Stimulated activated CD8-positive, alpha-beta memory T cell treated with anti-CD3 and anti-CD28 coated beads, Interleukin-15, amount 100 ng/mL, for 1 hour (primary cell): ENCODE data around the gene HIVEP3.

ENCODE experiments used
- DNase-seq: peaks from one replicate; pipeline ENCODE4 v3.0.0-alpha.2; 2020; ENCODE audit warnings: low read depth

HIVEP3 gene

GRCh38 chr1:41626616-41627375 is 291.9 kb downstream of the HIVEP3 start:
- no peak for DNase-seq

GRCh38 chr1:41626146-41626545 is 292.6 kb downstream of the HIVEP3 start:
- DNase-seq, result no peak

DNA sequence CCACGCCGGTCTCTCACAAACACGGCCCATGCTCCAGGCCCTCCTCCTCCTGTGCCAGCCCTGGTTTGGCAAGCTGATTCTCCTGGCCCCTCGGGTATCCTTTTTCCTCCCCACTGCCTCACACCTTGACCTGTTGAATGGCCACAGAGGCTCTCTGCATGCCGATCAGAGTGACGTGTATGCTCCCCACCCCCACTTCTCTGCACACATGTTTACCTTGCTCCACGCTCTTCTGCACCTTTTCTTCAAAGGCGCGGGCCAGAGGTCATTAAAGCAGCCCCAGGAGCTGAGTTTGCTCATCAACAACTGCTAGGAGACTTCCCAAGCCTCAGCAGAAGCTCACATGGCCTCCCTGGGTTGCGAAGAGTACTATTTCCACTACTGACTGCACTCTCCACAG is 295.0 kb downstream of the HIVEP3 start:
- no peak for DNase-seq

- no peak for DNase-seq
These were observed 295.6 kb downstream of the HIVEP3 start for GRCh38 chr1:41622859-41623732.

DNA sequence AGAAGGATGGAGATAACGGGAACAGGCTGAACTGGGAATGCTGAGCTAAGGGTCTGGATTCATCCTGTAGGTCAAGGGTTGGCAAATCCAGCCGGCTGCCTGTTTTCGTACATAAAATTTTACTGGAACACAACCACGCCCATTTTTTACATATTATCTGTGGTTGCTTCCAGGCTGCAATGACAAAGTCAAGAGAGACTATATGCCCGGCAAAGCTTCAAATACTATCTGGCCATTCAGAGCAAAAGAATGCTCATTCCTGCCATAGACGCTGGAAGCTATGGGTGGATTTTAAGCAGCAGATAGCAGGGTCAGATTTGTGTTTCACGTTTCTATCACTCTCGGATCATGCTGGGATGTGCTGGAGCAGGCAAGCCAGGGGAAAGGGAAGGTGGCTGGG is 296.3 kb downstream of the HIVEP3 start:
- no peak for DNase-seq

GRCh38 chr1:41621791-41622190 is 296.9 kb downstream of the HIVEP3 start:
- DNase-seq, result no peak

DNA sequence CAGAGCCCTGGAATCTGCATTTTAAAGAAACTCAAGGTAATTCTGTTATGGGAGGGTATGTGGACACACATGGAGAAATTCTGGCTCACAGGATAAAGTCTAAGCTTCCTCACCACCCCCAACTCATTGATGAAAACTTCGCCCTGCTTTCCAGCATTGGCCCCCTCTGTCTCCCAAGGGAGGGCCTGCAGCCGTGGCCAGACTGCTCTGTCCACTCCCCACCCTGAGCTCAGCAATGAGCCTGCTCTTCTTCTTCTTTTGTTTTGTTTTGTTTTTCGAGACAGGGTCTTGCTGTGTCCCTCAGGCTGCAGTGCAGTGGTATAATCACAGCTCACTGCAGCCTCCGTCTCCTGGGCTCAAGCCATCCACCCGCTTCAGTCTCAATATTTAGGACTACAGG is 297.5 kb downstream of the HIVEP3 start:
- no peak for DNase-seq

- no peak for DNase-seq
These were observed 298.2 kb downstream of the HIVEP3 start for GRCh38 chr1:41620365-41621169.

- no peak for DNase-seq
These were observed 299.0 kb downstream of the HIVEP3 start for GRCh38 chr1:41619511-41620364.

DNA sequence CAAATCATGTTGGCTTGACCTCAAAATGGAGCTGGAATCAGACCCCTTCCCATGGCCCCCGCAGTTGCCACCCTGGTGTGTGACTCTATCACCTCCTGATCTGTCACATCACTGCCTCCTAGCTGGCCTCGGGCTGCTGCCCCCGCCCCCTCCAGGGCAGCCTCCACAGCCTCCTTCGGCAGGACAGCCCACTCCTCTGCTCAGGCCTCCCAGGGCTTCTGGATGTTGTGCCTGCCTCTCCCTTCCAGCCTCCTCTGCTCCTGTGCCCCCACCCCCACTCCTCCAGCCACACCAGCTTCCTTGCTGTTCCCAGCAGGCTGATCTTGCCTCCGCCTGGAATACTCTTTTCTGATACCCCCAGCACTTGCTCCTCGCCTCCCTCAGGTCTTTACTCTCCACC is 299.9 kb downstream of the HIVEP3 start:
- DNase-seq, result no peak

DNA sequence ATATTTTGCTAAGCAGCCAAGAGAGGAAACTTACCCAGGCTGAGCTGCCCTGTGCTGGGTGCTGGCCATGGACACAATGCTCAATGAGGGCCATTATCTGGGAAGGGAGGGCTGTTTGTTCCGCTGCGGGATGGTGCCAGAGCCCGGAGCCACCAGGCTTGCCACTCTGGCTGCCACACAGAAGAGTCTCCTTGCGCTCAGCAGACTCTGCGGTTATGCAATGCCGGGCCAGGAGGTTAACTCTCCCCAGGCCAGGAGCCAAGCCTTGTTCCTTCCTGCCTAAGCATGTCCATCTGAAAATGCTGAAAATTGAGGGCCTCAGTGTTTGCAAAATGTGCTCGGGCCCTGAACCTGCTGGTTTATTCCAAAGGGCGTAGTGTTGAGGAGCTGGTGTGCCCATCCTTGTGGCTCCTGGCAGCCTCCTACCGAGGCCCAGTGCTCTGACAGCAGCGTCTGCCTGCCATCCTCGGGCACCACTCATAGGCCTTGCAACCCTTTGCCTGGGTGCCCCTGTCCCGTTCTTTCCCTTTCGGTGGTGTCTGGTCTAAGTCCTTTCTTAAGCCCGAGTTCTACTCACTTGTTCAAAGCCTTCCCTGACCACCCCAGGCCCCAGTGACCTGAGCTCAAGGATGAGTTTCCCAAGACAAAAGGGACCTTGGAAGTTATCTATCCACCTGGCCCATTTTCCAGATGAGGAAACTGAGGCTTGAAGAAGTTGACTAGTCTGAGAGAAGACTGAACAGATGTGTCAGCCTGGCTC is 300.5 kb downstream of the HIVEP3 start:
- DNase-seq, result no peak

DNA sequence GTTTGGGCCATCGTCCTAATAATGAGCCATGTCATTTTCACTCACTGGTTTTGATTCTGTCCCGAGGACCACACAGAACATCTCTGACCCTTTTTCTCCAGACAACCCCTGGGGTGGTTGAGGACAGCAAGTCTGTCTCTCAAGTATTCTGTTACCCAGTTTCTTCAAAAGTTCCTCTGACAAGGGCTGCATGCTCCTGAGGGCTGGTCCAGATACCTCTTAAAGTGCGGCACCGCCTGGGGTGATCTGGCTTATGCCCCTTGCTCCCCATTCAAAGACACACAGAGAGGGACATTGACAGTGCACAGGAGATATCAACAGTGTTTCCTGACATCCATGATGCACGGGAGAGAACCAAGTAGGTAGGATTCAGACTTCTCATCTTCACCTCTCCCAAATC is 301.4 kb downstream of the HIVEP3 start:
- no peak for DNase-seq

- DNase-seq, result no peak
These were observed 302.2 kb downstream of the HIVEP3 start for GRCh38 chr1:41616563-41616962.

- DNase-seq, result no peak
These were observed 302.7 kb downstream of the HIVEP3 start for GRCh38 chr1:41615981-41616380.

- no peak for DNase-seq
These were observed 303.4 kb downstream of the HIVEP3 start for GRCh38 chr1:41615316-41615715.

DNA sequence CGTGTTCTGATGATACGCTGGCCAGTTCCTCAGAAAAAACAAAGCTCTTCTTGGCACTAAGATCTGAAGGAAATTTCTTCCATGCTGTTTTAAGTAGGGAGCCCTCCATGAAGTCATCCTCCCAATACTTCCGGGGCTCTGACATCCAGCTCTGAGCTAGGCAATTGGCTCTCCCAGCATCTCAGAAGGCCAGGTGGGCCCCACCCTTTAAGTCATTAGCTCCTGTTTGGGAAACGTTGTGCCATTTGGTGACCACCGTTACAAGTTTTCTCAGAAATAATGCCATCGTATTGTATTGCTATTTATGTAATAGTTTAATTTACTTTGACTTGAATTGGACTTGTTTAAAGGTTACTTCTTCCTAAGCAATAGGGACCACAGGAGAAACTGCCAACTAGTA is 303.9 kb downstream of the HIVEP3 start:
- DNase-seq, result no peak

DNA sequence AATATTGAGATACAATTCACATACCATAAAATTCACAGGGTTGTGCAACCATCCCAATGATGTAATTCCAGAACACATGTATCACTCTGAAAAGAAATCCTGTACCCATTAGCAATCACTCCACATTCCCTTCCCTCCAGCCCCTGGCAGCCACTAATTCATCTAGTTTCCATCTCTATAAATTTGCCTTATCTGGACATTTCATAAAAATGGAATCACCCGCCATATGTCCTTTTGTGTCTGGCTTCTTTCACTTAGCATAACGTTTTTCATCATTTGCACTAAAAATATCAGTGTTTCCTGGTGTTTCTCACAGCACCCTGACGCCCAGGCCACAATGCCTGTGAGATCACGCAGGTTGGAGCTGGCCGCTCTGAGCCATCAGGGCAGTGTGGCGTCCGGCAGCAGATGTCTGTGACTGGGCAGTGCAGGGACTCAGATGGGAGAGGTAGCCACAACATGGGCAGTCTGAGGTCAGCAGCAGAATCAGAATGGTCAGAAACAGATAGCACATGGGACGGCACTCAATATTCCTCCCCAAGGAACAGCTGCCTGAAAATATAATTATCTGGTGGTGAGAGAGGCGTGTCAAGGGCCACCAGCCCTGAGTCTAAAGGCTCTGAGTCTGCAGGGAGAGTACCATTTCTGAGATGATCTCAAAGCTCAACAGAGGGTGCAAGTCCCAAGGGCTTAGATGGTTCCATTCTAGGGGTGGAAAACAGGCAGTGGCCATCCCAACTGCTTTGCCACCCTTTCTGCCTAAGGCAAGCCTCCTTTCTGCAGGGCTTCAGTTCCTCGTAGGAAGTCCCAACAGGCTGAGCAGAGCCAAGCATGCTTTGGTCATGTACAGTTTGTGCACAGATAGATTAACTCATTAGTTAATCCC is 304.8 kb downstream of the HIVEP3 start:
- no peak for DNase-seq

DNA sequence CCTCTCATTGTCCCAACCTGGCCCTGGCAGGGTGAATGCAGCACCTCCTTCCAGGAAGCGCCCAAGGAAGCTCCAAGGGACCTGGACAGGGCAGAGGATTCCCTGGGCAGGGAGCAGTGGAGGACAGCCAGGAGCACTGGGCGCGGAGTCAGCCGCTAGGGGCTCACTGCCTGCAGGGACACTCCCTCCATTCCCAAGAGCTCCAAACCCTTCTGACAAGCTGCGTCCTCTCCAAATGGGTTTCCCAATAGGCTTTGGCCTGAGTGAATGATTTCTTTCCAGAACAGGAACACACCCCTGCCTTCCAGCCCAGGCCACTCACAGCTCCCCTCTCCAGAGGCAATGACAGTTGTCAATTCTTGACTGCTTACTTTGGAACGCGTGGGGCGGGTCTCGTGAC is 305.8 kb downstream of the HIVEP3 start:
- no peak for DNase-seq

DNA sequence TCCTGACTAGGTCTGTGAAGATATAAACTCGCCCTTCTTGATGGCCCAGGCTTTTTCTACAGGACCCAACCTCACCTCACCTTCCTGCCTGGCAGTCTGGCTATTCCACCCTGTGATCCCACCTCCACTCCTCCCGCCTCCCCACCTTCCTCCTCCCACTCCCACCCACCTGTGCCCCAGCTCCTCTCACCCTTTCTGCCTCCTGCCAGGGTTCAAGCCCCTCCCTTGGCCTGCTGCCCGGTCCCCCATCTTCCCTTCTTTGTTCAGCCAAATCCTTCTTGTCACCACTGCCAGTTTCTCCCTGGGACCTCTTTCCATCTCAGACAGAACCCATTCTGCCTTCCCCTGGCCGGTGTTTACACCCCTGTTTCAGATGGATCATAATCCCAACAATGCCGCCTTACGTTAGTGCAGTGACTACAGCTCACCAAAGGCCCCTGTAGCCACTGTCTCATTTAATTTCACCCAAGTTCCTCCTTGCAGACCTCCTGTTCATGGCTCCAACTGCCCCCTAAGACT is 306.7 kb downstream of the HIVEP3 start:
- DNase-seq, result no peak
